GM12878 (cell line): ENCODE results near the gene KRT80.

ENCODE experiments used
- CTCF ChIP-seq, 3 experiments: IDR thresholded peaks in 2 of 3; conservative IDR thresholded peaks in 1 of 3; 2 replicates each; pipeline ENCODE4 v1.5.1; 2011; ENCODE audit warnings: low read depth in 3 of 3, low read length in 3 of 3, mild to moderate bottlenecking in 3 of 3, control low read depth in 2 of 3, moderate library complexity in 2 of 3, inconsistent platforms in 1 of 3, mixed read lengths in 1 of 3; ENCODE audit not compliant: control insufficient read depth in 2 of 3, insufficient read depth in 1 of 3; ENCODE audit errors: extremely low read depth in 1 of 3
- ELK1 ChIP-seq: IDR thresholded peaks from 2 replicates; pipeline ENCODE4 v1.6.1; 2012; ENCODE audit warnings: low read depth, low read length, improper control_type of control experiment
- MAX ChIP-seq: IDR thresholded peaks from 2 replicates; pipeline ENCODE4 v1.6.1; 2012; ENCODE audit warnings: low read depth, low read length, improper control_type of control experiment
- MTA3 ChIP-seq: IDR thresholded peaks from 2 replicates; pipeline ENCODE4 v1.6.1; 2012; ENCODE audit warnings: low read length, inconsistent platforms, borderline replicate concordance
- RAD21 ChIP-seq: IDR thresholded peaks from 2 replicates; pipeline ENCODE4 v1.6.1; 2011; ENCODE audit warnings: mild to moderate bottlenecking, low read depth, low read length, moderate library complexity; ENCODE audit not compliant: insufficient read depth
- REST ChIP-seq: IDR thresholded peaks from 2 replicates; pipeline ENCODE4 v1.6.1; 2012; ENCODE audit warnings: mild to moderate bottlenecking, low read depth, low read length
- YY1 ChIP-seq: IDR thresholded peaks from 2 replicates; pipeline ENCODE4 v1.6.1; 2011; ENCODE audit warnings: low read depth, mild to moderate bottlenecking, low read length
- ZNF687 ChIP-seq: fragments of 450-650 bp; IDR thresholded peaks from 2 replicates; pipeline ENCODE4 v1.6.1; 2017; ENCODE audit warnings: mild to moderate bottlenecking, moderate library complexity

GRCh38 chr12:52166672-52167071, 25.1 kb downstream of the KRT80 start:
- no peak for TF ChIP-seq CTCF (IDR thresholded peaks at IDR 0.05 in 2 of 3, conservative IDR thresholded peaks at IDR 0.05 in 1 of 3; ENCODE audit: control insufficient read depth in 2 of 3, extremely low read depth in 1 of 3, insufficient read depth in 1 of 3, low read depth in 3 of 3, low read length in 3 of 3)
- no peak for TF ChIP-seq MAX
- no peak for TF ChIP-seq ZNF687
- no peak for TF ChIP-seq ELK1
- no peak for TF ChIP-seq REST
- TF ChIP-seq MTA3: no peak
- TF ChIP-seq RAD21: no peak
- TF ChIP-seq YY1: no peak
